ENCODE results near the gene ESPL1. TPM values are rescaled to one million over a fixed set of nuclear protein-coding genes. Genes with fewer than 3 reads are reported as not detected.

The ESPL1 gene
- total RNA-seq, 1 experiment from 2014 or later, result 31.6 TPM

- peak; percentile 82 for DNase-seq
- no peak for TF ChIP-seq CTCF (conservative IDR thresholded peaks at IDR 0.05; ENCODE audit: low read depth, low read length)
- no peak for TF ChIP-seq EZH2phosphoT487 (IDR thresholded peaks at IDR 0.05; ENCODE audit: borderline replicate concordance, low read length)
- no peak for TF ChIP-seq EZH2 (IDR thresholded peaks at IDR 0.05; ENCODE audit: low read length, unreplicated experiment)
- peak; percentile 45 for ATAC-seq
- no peaks in the 10 kb centered on the region for H3F3A ChIP-seq (ENCODE audit: low read length, unreplicated experiment)
- no peaks in the 10 kb centered on the region for H3K9me3 ChIP-seq (ENCODE audit: low read length)
- no peaks in the 10 kb centered on the region for H3K27me3 ChIP-seq (ENCODE audit: low read length)
- H3K36me3 ChIP-seq (ENCODE audit: low read depth, low read length), result peaks cover 4% of the 10 kb centered on the region; the same call in 1 of the 2 replicates
- H3K9ac ChIP-seq (ENCODE audit: low read length), result peak overlapping the region; percentile 96
- H2AFZ ChIP-seq (ENCODE audit: low read length), result peak overlapping the region; percentile 90
- H3K79me2 ChIP-seq (ENCODE audit: low read length), result peaks cover 22% of the 10 kb centered on the region
- H3K4me1 ChIP-seq (ENCODE audit: insufficient read depth, low read length), result peaks cover 19% of the 10 kb centered on the region
- intact Hi-C loops (cut with micrococcal nuclease), result loop anchor here (2.0 kb wide), 1 partner anchor 16 kb away; the partner anchor contains the start of gene ESPL1
- POLR2A ChIA-PET (ENCODE audit: unreplicated experiment), result no interaction called here
- H3K9me2 ChIP-seq (replicated peaks; ENCODE audit: low read length), result no peaks in the 10 kb centered on the region
- peak overlapping the region; percentile 84 for H3K27ac ChIP-seq (ENCODE audit: low read length)
- CTCF ChIA-PET, result interaction anchor here (0.6 kb wide), 1 partner anchor 38 kb away, joined by 5 read pairs; no protein-coding TSS in a partner anchor
- no peaks in the 10 kb centered on the region for H4K20me1 ChIP-seq (ENCODE audit: low read length)
- no TSS peak for BruUV-seq (replicated peaks)
- peak overlapping the region; percentile 97 for H3K4me2 ChIP-seq (ENCODE audit: low read length)
- peak overlapping the region; percentile 99 for H3K4me3 ChIP-seq (ENCODE audit: low read length)
Measured at GRCh38 chr12:53252349-53252916, 15.7 kb upstream of the ESPL1 start.

DNA sequence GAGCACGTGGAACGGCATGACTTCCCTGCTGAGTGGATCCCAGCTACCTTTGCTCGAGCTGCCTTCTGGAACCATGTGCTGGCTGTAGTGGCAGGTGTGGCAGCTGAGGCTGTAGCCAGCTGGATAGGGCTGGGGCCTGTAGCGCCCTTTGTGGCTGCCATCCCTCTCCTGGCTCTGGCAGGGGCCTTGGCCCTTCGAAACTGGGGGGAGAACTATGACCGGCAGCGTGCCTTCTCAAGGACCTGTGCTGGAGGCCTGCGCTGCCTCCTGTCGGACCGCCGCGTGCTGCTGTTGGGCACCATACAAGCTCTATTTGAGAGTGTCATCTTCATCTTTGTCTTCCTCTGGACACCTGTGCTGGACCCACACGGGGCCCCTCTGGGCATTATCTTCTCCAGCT is 14.8 kb upstream of the ESPL1 start:
- peak overlapping the region; percentile 99 for H3K4me3 ChIP-seq (ENCODE audit: low read length)
- POLR2A ChIA-PET (ENCODE audit: unreplicated experiment), result no interaction called here
- BruUV-seq (replicated peaks), result no TSS peak

More for the DNA sequence above, 14.8 kb upstream of the ESPL1 start:
- H3K36me3 ChIP-seq (ENCODE audit: low read depth, low read length), result peaks cover 4% of the 10 kb centered on the region; the same call in 1 of the 2 replicates
- H3K79me2 ChIP-seq (ENCODE audit: low read length), result peaks cover 22% of the 10 kb centered on the region
- TF ChIP-seq EZH2 (IDR thresholded peaks at IDR 0.05; ENCODE audit: low read length, unreplicated experiment) (no peak), CTCF (conservative IDR thresholded peaks at IDR 0.05; ENCODE audit: low read depth, low read length) (no peak), EZH2phosphoT487 (IDR thresholded peaks at IDR 0.05; ENCODE audit: borderline replicate concordance, low read length) (no peak)
- no peaks in the 10 kb centered on the region for H4K20me1 ChIP-seq (ENCODE audit: low read length)
- no peaks in the 10 kb centered on the region for H3K27me3 ChIP-seq (ENCODE audit: low read length)
- CTCF ChIA-PET, result no interaction called here
- no peaks in the 10 kb centered on the region for H3K9me2 ChIP-seq (replicated peaks; ENCODE audit: low read length)
- H3K4me1 ChIP-seq (ENCODE audit: insufficient read depth, low read length), result peaks cover 19% of the 10 kb centered on the region
- intact Hi-C loops (cut with micrococcal nuclease), result loop anchor here (2.0 kb wide), 1 partner anchor 16 kb away; the partner anchor contains the start of gene ESPL1
- no peak for ATAC-seq
- peak overlapping the region; percentile 97 for H3K4me2 ChIP-seq (ENCODE audit: low read length)
- no peak overlapping the region for H3K9ac ChIP-seq (ENCODE audit: low read length)
- H2AFZ ChIP-seq (ENCODE audit: low read length), result no peak overlapping the region
- H3F3A ChIP-seq (ENCODE audit: low read length, unreplicated experiment), result no peaks in the 10 kb centered on the region
- no peaks in the 10 kb centered on the region for H3K9me3 ChIP-seq (ENCODE audit: low read length)
- DNase-seq, result no peak
- no peak overlapping the region for H3K27ac ChIP-seq (ENCODE audit: low read length)

Measured in PC-3 (cell line).